B cell (primary cell): ENCODE measurements around the gene UPF3B. TPM values are rescaled to one million over a fixed set of nuclear protein-coding genes. Genes with fewer than 3 reads are reported as not detected.

ENCODE experiments used
- ATAC-seq: fragments of 200-7000 bp; cut with Tn5 transposase; one replicate; pipeline ENCODE4 v1.10.0; 2021; ENCODE audit warnings: low read depth, mild to moderate bottlenecking, moderate number of reproducible peaks, moderate library complexity
- CTCF ChIA-PET: fragments of 350-600 bp; sonication (Branson Sonifier 250); formaldehyde crosslinking; loops from one replicate; lab custom pipeline; 2021; ENCODE audit warnings: antibody characterized with exemption, inconsistent platforms; lab: Charles Lee
- POLR2A ChIA-PET: fragments of 350-600 bp; sonication (Branson Sonifier 250); formaldehyde crosslinking; loops from one replicate; lab custom pipeline; 2021; ENCODE audit warnings: antibody characterized with exemption; lab: Charles Lee
- DNase-seq: peaks from one replicate; pipeline ENCODE4 v3.0.0; 2013
- H2AFZ ChIP-seq: 2 replicates; pipeline ENCODE4 v1.6.1; 2012; ENCODE audit warnings: mild to moderate bottlenecking, low read depth, low read length; ENCODE audit not compliant: insufficient read depth, poor library complexity, severe bottlenecking
- H3K27ac ChIP-seq, 2 donors: 1 replicate in 1 of 2; 2 replicates in 1 of 2; pipeline ENCODE4 v1.5.1; 2012 to 2013; ENCODE audit warnings: low read length in 2 of 2, mild to moderate bottlenecking in 2 of 2, moderate library complexity in 1 of 2
- H3K27me3 ChIP-seq, 4 experiments: fragments of 200-600 bp in 1 of 4; sonication (generic) in 1 of 4; replicated peaks in 1 of 4; 1 replicate in 2 of 4; 2 replicates in 2 of 4; pipeline versions ENCODE4 v1.6.1 to v1.7.0; 2013 to 2016; ENCODE audit warnings: low read length in 3 of 4, mild to moderate bottlenecking in 2 of 4, mixed read lengths in 1 of 4, moderate library complexity in 1 of 4; ENCODE audit not compliant: insufficient read depth in 4 of 4, control insufficient read depth in 3 of 4; ENCODE audit errors: control extremely low read depth in 1 of 4
- H3K36me3 ChIP-seq, 2 experiments: replicated peaks in 1 of 2; 1 replicate in 1 of 2; 2 replicates in 1 of 2; pipeline versions ENCODE4 v1.6.1 to v1.7.1; 2013; ENCODE audit warnings: low read length in 1 of 2; ENCODE audit not compliant: insufficient read depth in 2 of 2, control insufficient read depth in 1 of 2; ENCODE audit errors: control extremely low read depth in 1 of 2, extremely low read depth in 1 of 2
- H3K4me1 ChIP-seq, 2 donors: fragments of 200-600 bp in 1 of 2; sonication (generic) in 1 of 2; 1 replicate in 1 of 2; 2 replicates in 1 of 2; pipeline versions ENCODE4 v1.5.1 to v1.6.1; 2013 to 2017; ENCODE audit warnings: low read length in 2 of 2; ENCODE audit not compliant: control insufficient read depth in 2 of 2, insufficient read depth in 2 of 2
- H3K4me2 ChIP-seq: replicated peaks from 2 replicates; pipeline ENCODE3; 2012; ENCODE audit warnings: mild to moderate bottlenecking, low read depth, low read length; ENCODE audit not compliant: poor library complexity, severe bottlenecking
- H3K4me3 ChIP-seq, 5 experiments: fragments of 200-600 bp in 1 of 5; sonication (generic) in 1 of 5; 1 replicate in 3 of 5; 2 replicates in 2 of 5; pipeline versions ENCODE4 v1.5.1 to v1.7.0; 2011 to 2016; ENCODE audit warnings: low read length in 4 of 5, mild to moderate bottlenecking in 4 of 5, low read depth in 2 of 5, control low read depth in 1 of 5, moderate library complexity in 1 of 5; ENCODE audit not compliant: insufficient read depth in 1 of 5; ENCODE audit errors: control extremely low read depth in 1 of 5, extremely low read depth in 1 of 5
- H3K79me2 ChIP-seq: fragments of 200-600 bp; sonication (generic); one replicate; pipeline ENCODE4 v1.6.0; 2016; ENCODE audit warnings: low read length; ENCODE audit not compliant: control insufficient read depth, insufficient read depth
- H3K9ac ChIP-seq: fragments of 200-600 bp; sonication (generic); 2 replicates; pipeline ENCODE4 v1.6.1; 2017; ENCODE audit warnings: mild to moderate bottlenecking, low read length, moderate library complexity
- H3K9me3 ChIP-seq, 3 donors: one replicate each; pipeline versions ENCODE4 v1.6.1 to v1.7.1; 2013; ENCODE audit warnings: low read length in 2 of 3; ENCODE audit not compliant: control insufficient read depth in 2 of 3, insufficient read depth in 1 of 3; ENCODE audit errors: control extremely low read depth in 1 of 3
- H4K20me1 ChIP-seq: 2 replicates; pipeline ENCODE4 v1.6.0; 2012; ENCODE audit warnings: mild to moderate bottlenecking, low read length; ENCODE audit not compliant: insufficient read depth, control insufficient read depth, poor library complexity, severe bottlenecking
- H3K27ac Mint-ChIP-seq: one replicate; pipeline ENCODE4 v1.8.0; 2021; ENCODE audit warnings: mixed read lengths
- H3K27me3 Mint-ChIP-seq: one replicate; pipeline ENCODE4 v1.8.0; 2021; ENCODE audit warnings: mixed read lengths
- H3K4me1 Mint-ChIP-seq: one replicate; pipeline ENCODE4 v1.8.0; 2021; ENCODE audit warnings: mixed read lengths
- H3K4me3 Mint-ChIP-seq: one replicate; pipeline ENCODE4 v1.8.0; 2021; ENCODE audit warnings: mixed read lengths
- H3K9me3 Mint-ChIP-seq: one replicate; pipeline ENCODE4 v1.8.0; 2022; ENCODE audit warnings: mixed read lengths; ENCODE audit not compliant: insufficient read depth
- EZH2 ChIP-seq: IDR thresholded peaks from 2 replicates; pipeline ENCODE4 v1.6.1; 2012; ENCODE audit warnings: borderline replicate concordance, low read depth, mild to moderate bottlenecking, moderate library complexity, low read length; ENCODE audit not compliant: insufficient read depth, poor library complexity, severe bottlenecking
- WGBS: methylation state at CpG from one replicate; pipeline ENCODE4 v1.1.5; 2013; ENCODE audit warnings: missing lambda C conversion rate; ENCODE audit not compliant: insufficient coverage; 5-methylcytosine and 5-hydroxymethylcytosine counted together
- intact Hi-C: fragments of 100-400 bp; cut with micrococcal nuclease; formaldehyde crosslinking; loops from one replicate; pipeline ENCODE4 v1.10.0; 2022
- polyA plus RNA-seq: library from polyadenylated mRNA; depleted of rRNA; stranded (reverse); fragments of >200 nt; gene quantifications from 2 replicates; pipeline ENCODE4 v1.2.3, GENCODE V29; 2012
- total RNA-seq, 2 donors: library from RNA; stranded (reverse); fragments of 120-200 nt in 1 of 2; gene quantifications; 1 replicate in 1 of 2; 2 replicates in 1 of 2; pipeline versions ENCODE4 v1.2.3 to v1.2.4, GENCODE V29; 2013 to 2022
- TF ChIP-seq, protein P1 (sequence below): fragments of 200-600 bp; IDR thresholded peaks from one replicate; pipeline ENCODE4 v1.8.0; 2022; ENCODE audit warnings: antibody characterized with exemption, mild to moderate bottlenecking

Gene UPF3B
- total and polyA plus RNA-seq, 2 donors (not counting 1 experiment from before 2014, with no cell fraction given), result 3.6 to 22.1 TPM

GRCh38 chrX:119791437-119792231, 61.1 kb downstream of the UPF3B start, which contains the start of gene RPL39:
Gene RPL39 (minus strand): TSS chrX:119791630. CDS start chrX:119791576, 54 bp downstream.
- Histone ChIP-seq H3K27me3 (no peaks in the 10 kb centered on the region), H3K4me2 (peak within 1 kb of the TSS; percentile 75), H2AFZ (peak within 1 kb of the TSS; percentile 79), H3K27ac (peak within 1 kb of the TSS; percentile 96), H3K9me3 (no peaks in the 10 kb centered on the region), H3K79me2 (peaks cover 36% of the 10 kb centered on the region), H4K20me1 (peaks cover 24% of the 10 kb centered on the region), H3K36me3 (peaks cover 0 to 23% of the 10 kb centered on the region in 2 experiments), H3K9ac (peak within 1 kb of the TSS; percentile 88), H3K4me1 (peaks cover 16 to 35% of the 10 kb centered on the region in 2 donors), H3K4me3 (peak within 1 kb of the TSS; percentile 72 to 95 (median 75))
- Mint-ChIP-seq H3K9me3 (no peaks in the 10 kb centered on the region), H3K27ac (peak within 1 kb of the TSS; percentile 96), H3K4me1 (peaks cover 34% of the 10 kb centered on the region), H3K27me3 (no peaks in the 10 kb centered on the region), H3K4me3 (peak within 1 kb of the TSS; percentile 96)
- no peak for TF ChIP-seq EZH2
- TF ChIP-seq, protein P1, sequence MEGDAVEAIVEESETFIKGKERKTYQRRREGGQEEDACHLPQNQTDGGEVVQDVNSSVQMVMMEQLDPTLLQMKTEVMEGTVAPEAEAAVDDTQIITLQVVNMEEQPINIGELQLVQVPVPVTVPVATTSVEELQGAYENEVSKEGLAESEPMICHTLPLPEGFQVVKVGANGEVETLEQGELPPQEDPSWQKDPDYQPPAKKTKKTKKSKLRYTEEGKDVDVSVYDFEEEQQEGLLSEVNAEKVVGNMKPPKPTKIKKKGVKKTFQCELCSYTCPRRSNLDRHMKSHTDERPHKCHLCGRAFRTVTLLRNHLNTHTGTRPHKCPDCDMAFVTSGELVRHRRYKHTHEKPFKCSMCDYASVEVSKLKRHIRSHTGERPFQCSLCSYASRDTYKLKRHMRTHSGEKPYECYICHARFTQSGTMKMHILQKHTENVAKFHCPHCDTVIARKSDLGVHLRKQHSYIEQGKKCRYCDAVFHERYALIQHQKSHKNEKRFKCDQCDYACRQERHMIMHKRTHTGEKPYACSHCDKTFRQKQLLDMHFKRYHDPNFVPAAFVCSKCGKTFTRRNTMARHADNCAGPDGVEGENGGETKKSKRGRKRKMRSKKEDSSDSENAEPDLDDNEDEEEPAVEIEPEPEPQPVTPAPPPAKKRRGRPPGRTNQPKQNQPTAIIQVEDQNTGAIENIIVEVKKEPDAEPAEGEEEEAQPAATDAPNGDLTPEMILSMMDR, result no peak
- DNase-seq, result peak; percentile 90
- ChIA-PET CTCF (interaction anchor here (0.8 to 1.8 kb wide), 8 partner anchors 18 to 309 kb away, joined by 3 to 6 read pairs (median 3); partner anchors contain the start of genes SEPTIN6, SOWAHD and UPF3B), POLR2A (interaction anchor here (0.5 to 2.4 kb wide), 15 partner anchors 12 to 969 kb away, joined by 3 to 12 read pairs (median 5); partner anchors contain the start of genes NDUFA1, NKRF, RNF113A and SEPTIN6)
- intact Hi-C loops, result loop anchor here (1.0 to 5.0 kb wide), 7 partner anchors 30 to 323 kb away; partner anchors contain the start of genes NDUFA1, NKAP, NKRF and RNF113A
- peak; percentile 93 for ATAC-seq
- 0% methylated on average over 47 of the region's 58 CpGs for WGBS
